ENCODE data around the gene TFDP2.

DNA sequence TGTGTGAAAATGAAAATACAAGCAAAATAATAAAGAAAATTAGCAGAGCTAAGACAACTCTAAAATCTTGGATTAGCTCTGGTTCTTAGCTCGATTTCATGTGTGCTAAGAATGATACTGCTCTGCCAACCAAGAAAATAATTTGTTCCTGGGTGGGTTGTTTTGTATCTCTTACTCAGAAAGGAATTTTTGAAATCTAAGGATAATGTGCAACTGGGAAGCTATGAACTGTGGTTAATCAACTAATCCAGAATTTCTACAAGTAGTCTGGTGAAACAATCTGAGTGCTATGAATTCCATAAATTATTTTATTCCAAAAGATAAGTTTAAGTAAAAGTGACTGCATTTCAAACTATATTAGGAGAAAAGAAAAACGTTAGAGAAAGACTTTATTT, 92.0 kb downstream of the TFDP2 start:
- TF ChIP-seq OSR1 (CRISPR knock-in tag; IDR thresholded peaks at IDR 0.05) (no peak), PPARA (CRISPR knock-in tag; IDR thresholded peaks at IDR 0.05; ENCODE audit: borderline replicate concordance) (no peak), POU6F1 (CRISPR knock-in tag; IDR thresholded peaks at IDR 0.05; ENCODE audit: borderline replicate concordance, low read depth) (no peak), ZFP3 (CRISPR knock-in tag; IDR thresholded peaks at IDR 0.05) (no peak), ARNTL (CRISPR knock-in tag; IDR thresholded peaks at IDR 0.05; ENCODE audit: borderline replicate concordance, low read depth) (no peak), BACH2 (CRISPR knock-in tag; IDR thresholded peaks at IDR 0.05; ENCODE audit: borderline replicate concordance) (no peak), ZNF565 (CRISPR knock-in tag; conservative IDR thresholded peaks at IDR 0.05; ENCODE audit: low read depth) (no peak), ZFP30 (CRISPR knock-in tag; IDR thresholded peaks at IDR 0.05) (no peak)
- TF ChIP-seq, protein P1, sequence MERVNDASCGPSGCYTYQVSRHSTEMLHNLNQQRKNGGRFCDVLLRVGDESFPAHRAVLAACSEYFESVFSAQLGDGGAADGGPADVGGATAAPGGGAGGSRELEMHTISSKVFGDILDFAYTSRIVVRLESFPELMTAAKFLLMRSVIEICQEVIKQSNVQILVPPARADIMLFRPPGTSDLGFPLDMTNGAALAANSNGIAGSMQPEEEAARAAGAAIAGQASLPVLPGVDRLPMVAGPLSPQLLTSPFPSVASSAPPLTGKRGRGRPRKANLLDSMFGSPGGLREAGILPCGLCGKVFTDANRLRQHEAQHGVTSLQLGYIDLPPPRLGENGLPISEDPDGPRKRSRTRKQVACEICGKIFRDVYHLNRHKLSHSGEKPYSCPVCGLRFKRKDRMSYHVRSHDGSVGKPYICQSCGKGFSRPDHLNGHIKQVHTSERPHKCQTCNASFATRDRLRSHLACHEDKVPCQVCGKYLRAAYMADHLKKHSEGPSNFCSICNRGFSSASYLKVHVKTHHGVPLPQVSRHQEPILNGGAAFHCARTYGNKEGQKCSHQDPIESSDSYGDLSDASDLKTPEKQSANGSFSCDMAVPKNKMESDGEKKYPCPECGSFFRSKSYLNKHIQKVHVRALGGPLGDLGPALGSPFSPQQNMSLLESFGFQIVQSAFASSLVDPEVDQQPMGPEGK (CRISPR knock-in tag; IDR thresholded peaks at IDR 0.05; ENCODE audit: borderline replicate concordance) = no peak
